Measurements from ENCODE around the gene TMEM132C. TPM values are rescaled to one million over a fixed set of nuclear protein-coding genes. Genes with fewer than 3 reads are reported as not detected.

TMEM132C gene
- total RNA-seq, 1 experiment from 2014 or later, result not detected

GRCh38 chr12:128318341-128318740, 51.4 kb downstream of the TMEM132C start:
- ChIA-PET POLR2A (no interaction called here), CTCF (no interaction called here)
- TF ChIP-seq CTCF (IDR thresholded peaks at IDR 0.05; ENCODE audit: unreplicated experiment), result no peak
- Mint-ChIP-seq H3K27me3 (ENCODE audit: insufficient read depth, unreplicated experiment) (no peaks in the 10 kb centered on the region), H3K4me3 (ENCODE audit: unreplicated experiment) (no peak overlapping the region), H3K9me3 (ENCODE audit: unreplicated experiment) (peaks cover 31% of the 10 kb centered on the region), H3K27ac (ENCODE audit: low read depth, unreplicated experiment) (no peak overlapping the region), H3K4me1 (ENCODE audit: insufficient read depth, unreplicated experiment) (no peaks in the 10 kb centered on the region), H3K36me3 (ENCODE audit: insufficient read depth, unreplicated experiment) (no peaks in the 10 kb centered on the region)
- intact Hi-C loops (cut with micrococcal nuclease), result no loop called here
- no peak for DNase-seq (ENCODE audit: unreplicated experiment)
- BruUV-seq (replicated peaks), result no TSS peak

DNA sequence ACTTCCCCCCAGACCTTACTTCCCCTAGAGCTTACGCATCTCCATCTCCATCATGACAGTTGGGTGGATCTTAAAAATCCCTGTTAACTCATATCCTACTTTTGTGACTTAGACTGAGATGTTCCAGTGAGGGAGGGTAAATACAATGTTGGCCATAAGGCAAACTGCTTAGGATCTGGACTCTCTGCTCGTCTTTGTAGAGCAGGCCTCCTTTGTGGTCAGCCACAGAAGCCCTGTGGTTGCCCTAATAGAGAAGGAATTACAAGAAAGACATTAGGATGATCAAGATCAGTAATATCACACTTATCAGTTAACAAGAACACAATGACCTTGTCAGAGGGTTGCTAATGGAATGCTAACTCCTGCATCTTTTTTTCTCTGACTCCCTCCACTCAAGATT, 52.0 kb downstream of the TMEM132C start:
- no peak for DNase-seq (ENCODE audit: unreplicated experiment)
- Mint-ChIP-seq H3K4me1 (ENCODE audit: insufficient read depth, unreplicated experiment) (no peaks in the 10 kb centered on the region), H3K36me3 (ENCODE audit: insufficient read depth, unreplicated experiment) (no peaks in the 10 kb centered on the region), H3K9me3 (ENCODE audit: unreplicated experiment) (peaks cover 37% of the 10 kb centered on the region), H3K27me3 (ENCODE audit: insufficient read depth, unreplicated experiment) (no peaks in the 10 kb centered on the region), H3K4me3 (ENCODE audit: unreplicated experiment) (no peak overlapping the region), H3K27ac (ENCODE audit: low read depth, unreplicated experiment) (no peak overlapping the region)
- TF ChIP-seq CTCF (IDR thresholded peaks at IDR 0.05; ENCODE audit: unreplicated experiment), result no peak
- POLR2A ChIA-PET, result no interaction called here
- CTCF ChIA-PET, result no interaction called here
- BruUV-seq (replicated peaks), result no TSS peak
- intact Hi-C loops (cut with micrococcal nuclease), result no loop called here

DNA sequence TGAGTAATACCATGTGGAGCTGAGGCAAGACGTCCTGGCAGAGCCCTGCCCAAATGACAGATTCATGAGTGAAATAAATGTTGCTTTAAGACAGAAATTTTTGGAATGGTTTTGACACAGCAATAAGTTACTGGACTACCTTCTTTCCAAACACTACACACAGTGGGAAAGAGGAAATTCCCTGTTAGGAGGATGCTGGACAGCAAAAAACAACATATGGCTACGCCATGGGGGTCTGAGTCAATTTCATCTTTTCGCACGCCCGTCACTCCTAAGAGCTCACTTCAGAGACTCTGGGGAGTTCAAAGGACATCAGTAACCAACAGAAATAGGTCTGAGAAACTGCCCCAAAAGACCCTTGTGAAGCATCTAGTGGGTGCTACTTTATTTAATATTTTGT, 55.4 kb downstream of the TMEM132C start:
- intact Hi-C loops (cut with micrococcal nuclease), result no loop called here
- Mint-ChIP-seq H3K27me3 (ENCODE audit: insufficient read depth, unreplicated experiment) (no peaks in the 10 kb centered on the region), H3K27ac (ENCODE audit: low read depth, unreplicated experiment) (no peak overlapping the region), H3K4me1 (ENCODE audit: insufficient read depth, unreplicated experiment) (no peaks in the 10 kb centered on the region), H3K4me3 (ENCODE audit: unreplicated experiment) (no peak overlapping the region), H3K36me3 (ENCODE audit: insufficient read depth, unreplicated experiment) (no peaks in the 10 kb centered on the region), H3K9me3 (ENCODE audit: unreplicated experiment) (peaks cover 23% of the 10 kb centered on the region)
- DNase-seq (ENCODE audit: unreplicated experiment), result no peak
- BruUV-seq (replicated peaks), result no TSS peak
- ChIA-PET CTCF (no interaction called here), POLR2A (no interaction called here)
- TF ChIP-seq CTCF (IDR thresholded peaks at IDR 0.05; ENCODE audit: unreplicated experiment), result no peak

DNA sequence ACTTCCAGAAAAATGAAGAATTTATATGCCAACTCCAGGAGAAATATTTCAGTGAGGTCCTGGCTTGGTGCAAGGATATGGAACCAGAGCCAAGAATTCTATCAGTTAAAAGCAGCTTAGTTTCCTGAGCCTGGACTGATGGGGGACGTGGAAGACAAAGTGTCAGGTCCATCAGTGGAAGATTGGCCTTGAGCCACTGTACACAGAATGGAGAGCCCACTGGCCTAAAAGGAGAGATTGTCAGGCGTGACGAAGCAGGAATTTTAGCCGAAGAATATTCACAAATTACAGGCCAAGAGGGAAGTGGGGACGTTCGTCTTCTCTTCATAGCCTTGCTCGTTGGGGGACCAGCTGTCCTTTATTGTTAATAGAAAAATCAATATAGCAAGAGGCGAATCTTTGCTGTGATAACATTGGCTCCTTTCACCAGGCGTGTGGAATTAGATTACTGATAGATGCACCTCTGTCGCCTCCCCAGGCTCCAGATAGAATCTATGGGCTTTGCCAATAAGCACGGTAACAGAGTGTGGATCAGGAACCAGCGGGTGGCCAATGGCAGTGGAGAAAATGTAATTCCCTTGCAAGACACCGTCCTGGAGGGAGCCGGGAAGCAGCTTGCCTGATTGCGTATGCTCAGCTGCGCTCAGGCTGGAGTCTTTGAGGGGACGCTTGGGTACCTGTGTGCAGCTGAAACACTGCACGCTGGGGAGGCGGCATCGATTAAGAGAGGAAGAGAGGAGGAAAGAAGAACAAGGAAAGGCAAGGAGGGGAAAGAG, 56.4 kb downstream of the TMEM132C start:
- Mint-ChIP-seq H3K4me3 (ENCODE audit: unreplicated experiment) (no peak overlapping the region), H3K36me3 (ENCODE audit: insufficient read depth, unreplicated experiment) (no peaks in the 10 kb centered on the region), H3K27ac (ENCODE audit: low read depth, unreplicated experiment) (no peak overlapping the region), H3K9me3 (ENCODE audit: unreplicated experiment) (peaks cover 30% of the 10 kb centered on the region), H3K4me1 (ENCODE audit: insufficient read depth, unreplicated experiment) (no peaks in the 10 kb centered on the region), H3K27me3 (ENCODE audit: insufficient read depth, unreplicated experiment) (no peaks in the 10 kb centered on the region)
- CTCF ChIA-PET, result no interaction called here
- POLR2A ChIA-PET, result no interaction called here
- intact Hi-C loops (cut with micrococcal nuclease), result no loop called here
- TF ChIP-seq CTCF (IDR thresholded peaks at IDR 0.05; ENCODE audit: unreplicated experiment), result no peak
- no TSS peak for BruUV-seq (replicated peaks)
- no peak for DNase-seq (ENCODE audit: unreplicated experiment)
